Activated CD4-positive, alpha-beta T cell treated with anti-CD3 and anti-CD28 coated beads for 24 hours (primary cell): ENCODE results near the gene MEGF6.

Experiments
- DNase-seq, 2 donors: peaks; one replicate each; pipeline ENCODE4 v3.0.0-alpha.2; 2020; ENCODE audit warnings: low read depth in 2 of 2

MEGF6 gene

DNA sequence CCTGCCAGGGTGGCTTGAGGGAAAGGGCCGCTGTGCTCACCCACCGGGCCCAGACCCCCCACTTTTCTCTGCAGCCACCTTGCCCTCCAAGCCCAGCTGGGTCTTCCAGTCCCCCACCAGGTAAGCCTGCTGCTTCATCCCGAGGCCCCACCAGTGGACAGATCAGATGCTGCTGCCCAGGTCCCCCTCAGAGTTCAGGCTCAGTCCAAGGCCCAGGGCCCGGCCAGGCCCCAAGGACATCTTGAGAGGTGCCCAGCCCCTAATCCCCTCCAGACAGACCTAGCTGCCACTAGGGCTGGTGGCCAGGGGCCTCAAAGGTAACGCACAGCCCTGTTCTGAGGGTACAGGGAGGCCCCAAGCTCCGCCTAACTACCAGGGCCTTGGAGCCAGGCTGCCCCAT lies 58.6 kb downstream of the MEGF6 start:
- no peak for DNase-seq

DNA sequence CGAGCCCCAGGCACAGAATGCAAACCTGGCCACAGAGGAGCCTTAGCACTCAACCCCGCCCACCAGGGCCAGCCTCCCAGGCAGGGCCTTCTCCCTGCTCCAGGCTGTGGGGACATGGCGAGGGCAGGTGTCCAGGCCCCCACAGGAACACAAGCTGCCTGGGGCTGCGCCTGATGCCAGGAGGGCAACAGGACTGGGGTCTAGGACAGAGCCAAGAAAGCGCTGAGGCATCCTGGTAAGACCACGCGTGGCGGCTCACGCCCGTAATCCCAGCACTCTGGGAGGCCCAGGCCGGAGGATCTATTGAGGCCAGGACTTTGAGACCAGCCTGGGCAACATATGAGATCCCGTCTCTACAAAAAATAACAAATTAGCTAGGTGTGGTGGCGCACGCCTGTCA lies 59.1 kb downstream of the MEGF6 start:
- DNase-seq: no peak

DNA sequence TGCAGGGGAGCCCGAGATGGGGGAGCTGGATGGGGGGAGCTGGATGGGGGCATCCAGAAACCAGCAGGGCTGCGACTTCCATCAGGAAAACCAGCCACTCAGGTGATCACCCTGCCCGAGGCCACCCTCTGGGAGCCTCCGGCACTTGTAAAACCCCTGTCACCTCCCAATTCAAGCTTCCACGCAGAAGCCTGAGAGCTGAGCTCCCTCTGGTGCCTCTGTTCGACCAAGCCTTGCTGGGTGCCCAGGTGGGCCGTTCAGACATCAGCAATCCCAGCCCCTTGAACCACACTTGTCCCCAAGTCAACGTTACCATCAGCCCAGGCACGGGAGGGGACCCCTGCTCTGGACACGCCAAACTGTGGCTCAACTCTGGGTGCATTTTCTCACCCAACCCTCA lies 59.6 kb downstream of the MEGF6 start:
- DNase-seq: no peak

DNA sequence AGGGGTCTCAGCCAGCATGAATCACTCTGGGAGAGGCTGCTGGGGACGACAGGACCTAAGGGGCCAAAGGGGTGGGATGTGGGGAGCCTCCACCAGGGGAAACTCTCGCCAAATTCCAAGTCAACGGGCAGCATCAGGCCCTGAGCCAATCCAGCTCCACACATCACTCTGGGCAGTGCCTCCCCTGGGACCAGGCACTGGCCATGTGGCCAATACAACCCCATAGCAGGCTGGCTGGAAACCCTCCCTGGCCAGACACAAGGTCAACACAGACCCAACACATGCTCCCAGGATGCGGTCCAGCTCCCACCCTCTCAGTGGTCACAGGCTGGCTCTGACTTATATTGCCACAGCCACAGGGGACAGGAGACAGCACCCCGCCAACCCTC lies 60.0 kb downstream of the MEGF6 start:
- DNase-seq: no peak

DNA sequence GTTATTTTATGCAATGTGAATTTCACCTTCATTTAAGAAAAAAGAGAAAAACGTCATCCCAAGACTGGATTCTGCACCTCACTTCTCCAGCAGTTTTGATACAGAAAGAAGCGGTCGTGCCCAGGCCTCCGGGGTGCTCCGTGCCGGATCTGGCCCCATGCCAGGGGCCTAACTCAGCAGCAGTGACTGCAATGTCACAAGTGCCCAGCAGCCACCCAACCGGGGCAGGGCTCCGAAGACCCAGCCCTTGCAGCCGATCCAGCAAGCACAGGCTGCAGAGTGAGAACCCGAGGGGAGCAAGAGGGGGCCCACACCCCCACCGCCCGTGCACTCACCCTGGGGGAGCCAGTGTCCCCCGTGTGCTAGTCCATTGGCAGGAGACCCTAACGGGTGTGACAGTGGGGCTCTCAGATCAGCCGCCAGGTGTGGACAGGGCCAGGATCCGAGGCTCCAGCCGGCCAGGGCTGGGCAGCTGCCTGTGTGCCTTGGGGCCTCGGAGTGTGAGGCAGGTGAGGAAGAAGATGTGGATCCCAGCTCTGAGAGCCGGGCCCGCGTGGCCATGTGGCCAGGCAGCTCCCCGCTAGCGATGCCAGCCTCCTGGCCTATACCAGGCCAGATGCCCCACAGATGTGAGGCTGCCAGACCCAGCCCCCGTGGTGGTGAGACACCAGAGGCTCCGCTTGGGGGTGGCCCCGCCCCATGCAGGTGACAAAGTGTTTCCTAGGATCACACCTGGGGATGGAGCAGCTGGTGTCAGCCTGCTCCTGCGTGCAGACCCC lies 60.6 kb downstream of the MEGF6 start:
- DNase-seq: no peak

DNA sequence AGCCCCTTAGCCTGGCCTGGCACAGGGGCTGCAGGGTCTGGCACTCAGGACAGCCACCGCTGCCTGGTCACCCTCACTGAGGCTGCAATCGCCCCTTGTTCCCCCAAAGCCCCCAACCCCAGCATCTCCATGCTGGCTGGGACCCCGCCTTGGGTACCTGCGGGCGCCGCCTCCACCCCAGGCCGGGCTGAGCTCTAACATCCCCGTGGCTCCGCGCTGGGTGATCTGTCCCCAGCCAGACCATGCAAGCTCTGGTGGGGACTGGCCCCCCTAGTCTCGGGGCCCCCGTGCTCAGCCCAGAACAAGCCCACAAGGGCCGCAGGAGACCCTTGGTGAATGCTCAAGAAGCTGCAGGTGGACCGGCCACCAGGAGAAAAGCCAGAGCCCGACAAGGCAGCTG lies 62.4 kb downstream of the MEGF6 start:
- DNase-seq: no peak

DNA sequence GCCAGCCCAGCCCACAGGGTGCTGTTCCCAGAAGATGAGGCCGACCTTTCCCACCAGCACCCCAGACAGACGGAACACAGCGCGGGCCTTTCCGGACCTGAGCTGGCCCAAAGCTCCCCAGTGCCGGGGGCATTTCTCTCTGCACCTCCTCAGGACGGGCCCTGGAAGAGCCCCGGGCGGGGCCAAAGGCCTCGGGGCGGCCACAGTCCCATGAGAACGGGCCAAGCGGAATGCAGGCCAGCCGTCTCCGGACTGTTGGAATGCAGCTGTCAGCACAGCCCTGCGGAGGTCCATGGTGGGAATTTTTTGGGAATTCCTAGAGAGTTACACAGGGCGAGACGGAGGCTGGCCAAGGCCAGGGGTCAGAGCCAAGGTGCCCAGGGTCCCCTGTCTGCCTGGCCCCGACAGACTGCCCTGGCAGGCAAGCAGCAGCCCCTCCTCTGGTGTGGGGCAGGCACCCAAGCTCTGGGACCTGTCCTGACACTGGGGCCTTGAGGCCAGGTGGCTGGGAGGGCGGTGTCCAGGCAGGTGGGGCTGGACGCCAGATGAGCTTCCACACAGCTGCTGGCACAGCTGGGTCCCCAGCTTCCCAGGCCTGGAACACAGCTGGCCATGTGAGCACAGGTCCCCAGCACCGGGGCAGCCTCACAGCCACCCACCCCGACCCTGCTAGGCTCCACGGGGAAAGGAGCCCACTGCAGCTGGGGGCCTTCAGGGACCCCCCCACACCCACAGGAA lies 63.0 kb downstream of the MEGF6 start:
- no peak for DNase-seq

DNA sequence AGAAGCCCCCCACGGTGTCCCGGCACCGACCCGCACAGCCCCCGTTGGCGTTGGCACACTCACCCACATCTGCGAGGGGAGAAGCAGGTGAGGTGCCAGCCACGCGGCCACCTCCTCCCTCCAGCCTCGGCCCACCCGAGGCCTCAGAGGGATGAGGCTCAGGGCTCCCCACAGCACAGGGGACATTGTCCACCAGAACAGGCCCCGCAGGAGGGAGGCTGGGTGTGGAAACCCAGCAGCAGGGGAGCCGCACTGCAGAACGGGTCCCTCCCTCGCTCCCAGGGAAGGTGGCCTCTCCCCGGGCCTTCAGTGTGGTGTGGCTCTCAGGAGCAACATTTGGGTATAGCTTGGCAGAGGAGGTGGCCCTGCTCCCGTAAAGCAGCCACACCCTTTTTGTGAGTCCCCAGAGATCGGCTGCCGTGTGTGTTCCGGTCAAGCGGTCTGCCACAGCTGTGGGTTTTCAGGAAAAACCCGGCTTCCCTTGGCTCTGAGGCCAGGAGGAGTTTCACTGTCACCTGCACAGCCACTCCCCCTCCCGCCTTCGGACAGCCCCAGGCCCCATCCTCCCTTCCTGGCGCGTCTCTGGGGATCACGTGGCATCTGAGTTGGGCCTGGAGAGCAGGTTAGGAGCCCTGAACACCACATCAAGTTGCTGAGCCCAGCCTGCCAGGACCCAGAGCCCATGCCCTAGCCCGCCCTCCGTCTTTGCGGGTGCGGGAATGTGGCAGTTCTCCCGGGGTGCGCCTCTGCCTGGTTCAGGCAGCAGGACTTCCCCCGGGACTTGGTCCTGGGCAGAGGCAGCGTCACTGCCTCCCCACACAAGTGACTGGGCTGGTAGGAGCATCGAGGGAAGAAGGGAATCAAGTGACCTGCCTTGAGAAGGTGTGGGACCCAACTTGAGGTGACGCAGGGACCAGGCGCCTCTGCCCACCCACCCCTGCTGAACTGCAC lies 64.0 kb downstream of the MEGF6 start:
- no peak for DNase-seq

DNA sequence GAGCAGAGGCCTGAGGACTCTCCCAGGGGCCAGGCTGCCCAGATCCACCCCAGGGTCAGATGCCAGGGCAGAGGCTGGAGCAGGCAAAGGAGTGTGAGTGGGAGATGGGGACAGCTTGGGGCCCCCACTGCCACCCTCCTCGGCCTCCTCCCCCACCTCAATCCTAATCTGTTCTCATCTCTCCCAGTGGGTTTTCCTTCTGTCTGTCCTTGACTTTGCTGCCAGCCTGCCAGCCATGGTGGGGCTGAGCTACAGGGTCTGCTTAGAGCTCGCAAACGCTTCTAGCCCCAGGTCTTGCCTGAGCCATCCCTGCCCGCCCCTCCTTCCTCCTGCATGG lies 65.3 kb downstream of the MEGF6 start:
- no peak for DNase-seq

DNA sequence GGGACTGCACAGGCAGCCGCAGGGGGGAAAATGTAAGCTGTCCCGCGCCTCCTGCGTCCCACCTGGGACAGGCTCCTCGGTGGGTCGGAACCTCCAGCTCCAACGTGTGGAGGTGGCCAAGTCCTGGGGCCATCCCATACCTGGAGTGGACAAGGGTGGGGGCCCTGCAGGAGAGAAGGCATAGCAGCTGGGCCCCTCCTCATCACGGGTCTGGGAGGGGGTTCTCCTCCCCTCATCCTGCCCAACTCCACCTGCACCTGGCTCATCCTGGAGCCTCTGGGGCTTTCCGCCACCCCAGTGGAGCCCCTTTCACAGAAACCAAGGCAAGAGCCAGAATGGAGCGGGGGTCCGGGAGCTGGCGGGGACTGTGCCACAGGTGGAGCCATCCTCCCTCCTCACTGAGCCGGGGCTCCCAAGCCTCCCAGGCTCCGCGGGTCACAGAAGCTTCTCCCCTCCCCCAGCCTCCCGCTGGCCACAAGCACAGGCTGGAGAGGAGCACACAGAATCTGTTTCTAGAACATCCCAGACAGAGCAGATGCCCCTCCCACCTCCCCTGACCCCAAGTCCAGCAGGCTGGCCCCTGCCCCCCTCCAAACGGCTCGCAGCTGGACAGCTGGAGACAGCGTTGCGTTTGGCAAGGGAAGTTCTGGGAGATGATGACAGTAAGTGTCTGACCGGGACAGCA lies 65.8 kb downstream of the MEGF6 start:
- no peak for DNase-seq

DNA sequence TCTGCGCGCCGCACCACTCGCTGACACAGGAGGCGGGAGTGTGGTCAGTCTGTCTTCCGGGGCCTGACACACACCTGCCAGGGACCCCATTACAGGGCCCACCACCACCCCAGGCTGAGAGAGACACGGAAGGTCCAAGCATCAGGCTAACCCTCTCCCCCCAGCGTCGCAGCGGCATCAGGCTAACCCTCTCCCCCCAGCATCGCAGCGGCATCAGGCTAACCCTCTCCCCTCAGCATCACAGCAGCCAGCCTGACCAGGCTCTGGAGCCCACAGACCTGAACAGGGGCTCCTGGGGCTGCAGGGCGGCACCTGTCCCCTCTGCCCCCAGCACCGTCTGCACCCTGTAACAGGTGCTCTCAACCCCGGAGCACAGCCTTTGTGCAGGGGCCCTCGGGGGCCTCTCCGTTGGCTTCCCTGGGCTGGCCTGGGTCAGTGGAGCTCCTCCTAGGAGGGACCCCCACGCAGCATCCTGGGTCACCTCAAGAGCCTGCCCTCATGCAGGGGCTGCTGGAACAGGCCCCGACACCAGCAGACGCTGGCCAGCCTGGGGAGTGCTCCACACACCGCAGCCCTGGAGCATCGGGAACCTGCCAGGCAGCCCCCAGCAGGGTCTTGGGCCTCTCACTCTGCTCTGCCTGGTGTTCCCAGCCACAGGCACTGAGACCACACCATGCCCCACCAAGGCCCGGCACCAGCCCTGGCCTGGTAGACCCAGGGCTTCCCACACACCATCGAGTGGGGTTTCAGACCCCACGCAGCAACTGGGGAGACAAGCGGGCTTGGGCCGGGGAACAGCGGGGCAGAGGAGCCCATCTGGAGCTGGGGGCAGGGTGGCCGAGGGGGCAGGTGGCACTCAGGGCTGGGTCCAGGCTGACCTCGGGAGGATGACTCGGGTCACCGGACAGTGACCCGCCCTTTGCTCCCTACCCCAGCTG lies 67.0 kb downstream of the MEGF6 start:
- DNase-seq: no peak

DNA sequence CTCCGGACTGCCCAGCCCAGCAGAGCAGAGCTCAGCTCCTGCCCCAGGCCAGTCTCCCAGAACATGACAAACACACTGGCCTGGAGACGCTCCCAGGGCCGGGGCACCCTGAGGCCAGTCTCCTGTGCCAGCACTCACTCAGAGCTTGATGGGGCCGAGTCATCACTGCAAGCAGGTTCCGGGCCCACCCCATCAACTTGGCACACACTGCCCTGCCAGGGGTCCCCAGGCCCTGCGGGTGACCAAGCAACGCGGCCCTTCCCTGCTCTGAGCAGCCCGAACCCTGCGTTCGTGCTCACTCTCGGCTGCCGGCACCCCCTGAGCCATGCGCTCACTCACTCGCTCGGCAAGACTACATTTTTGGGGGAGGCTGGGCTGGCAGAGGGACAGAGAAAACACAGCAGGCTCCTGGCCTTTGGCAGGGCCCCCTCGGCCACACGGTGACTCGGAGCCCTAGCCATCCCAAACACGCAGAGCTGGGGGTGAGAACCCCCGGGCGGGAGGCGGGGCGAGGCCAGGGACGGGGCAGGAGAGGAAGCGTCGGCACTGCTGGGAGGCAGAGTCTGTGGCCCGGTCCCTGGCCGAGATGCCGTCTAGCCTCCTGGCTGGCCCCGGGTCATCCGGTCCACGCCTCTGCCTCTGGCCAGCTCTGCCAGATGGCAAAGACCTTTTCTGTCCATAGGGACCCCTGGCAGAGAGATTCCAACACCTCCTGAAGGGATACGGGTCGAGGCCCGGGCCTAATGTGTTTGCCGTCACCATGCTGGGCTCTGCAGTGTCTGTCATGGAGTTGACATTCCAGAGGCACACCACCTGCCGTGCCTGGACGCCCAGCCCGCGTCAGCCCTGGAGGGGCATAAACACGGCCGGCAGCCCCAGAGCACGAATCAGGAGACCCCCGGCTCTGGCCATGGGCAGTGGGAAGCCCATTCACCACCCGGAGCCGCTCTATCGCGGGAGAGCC lies 68.0 kb downstream of the MEGF6 start:
- no peak for DNase-seq

DNA sequence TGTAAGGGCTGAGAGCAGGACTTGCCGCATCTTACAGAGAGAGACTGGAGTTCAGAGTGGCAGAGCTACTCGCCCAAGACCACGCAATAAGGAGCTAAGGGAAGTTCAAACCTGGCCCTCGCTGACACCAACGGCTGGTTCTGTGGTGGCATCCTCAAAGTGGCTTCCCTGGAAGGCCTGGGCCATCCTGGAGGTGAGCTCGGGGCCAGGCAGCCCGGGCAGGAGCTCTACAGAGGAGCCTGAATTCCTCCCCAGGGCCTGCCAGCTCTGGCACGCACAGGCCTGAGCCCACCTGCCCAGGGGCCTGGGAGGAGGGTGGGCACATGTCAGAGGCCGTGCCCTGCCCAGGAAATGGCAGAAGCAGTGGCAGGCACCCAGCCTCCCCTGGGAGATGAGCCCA lies 68.6 kb downstream of the MEGF6 start:
- no peak for DNase-seq

DNA sequence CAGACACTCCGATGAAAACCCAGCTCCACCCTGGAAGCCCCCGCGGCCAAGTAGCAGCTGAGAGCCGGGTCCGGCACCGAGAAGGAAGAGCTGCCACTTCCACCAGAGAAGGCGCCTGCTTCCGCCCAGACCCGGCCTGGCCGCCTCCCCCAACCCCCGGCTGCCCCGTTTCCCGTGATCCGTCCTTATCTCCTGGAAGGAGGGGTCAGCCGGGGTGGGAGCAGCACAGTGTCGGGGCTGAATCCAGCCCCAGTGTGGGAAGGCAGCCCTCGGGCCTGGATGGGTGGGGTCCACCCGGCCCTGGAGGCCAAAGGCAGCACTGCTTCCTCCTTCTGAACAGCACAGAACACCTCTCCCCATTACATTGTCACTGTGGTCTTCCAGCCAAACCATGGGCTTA lies 69.4 kb downstream of the MEGF6 start:
- no peak for DNase-seq

DNA sequence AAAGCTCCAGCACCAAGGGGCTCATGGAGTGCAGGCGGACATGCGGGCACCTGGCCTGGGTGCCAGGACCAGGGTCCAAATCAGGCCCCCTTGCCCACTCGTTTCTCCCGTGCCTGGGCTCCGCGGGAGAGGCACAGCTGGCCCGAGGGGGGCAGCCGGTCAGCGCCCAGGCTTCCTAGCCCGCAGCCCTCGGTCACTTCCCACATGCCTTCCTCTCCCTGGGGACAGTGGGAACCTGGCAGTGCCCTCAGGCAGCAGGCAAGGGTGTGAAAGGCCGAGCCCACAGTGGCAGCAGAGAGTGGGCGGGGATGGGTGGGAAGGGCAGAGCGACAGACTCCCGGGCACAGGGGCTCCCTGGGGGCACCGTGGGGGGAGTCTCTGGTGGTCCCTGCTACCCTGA lies 69.8 kb downstream of the MEGF6 start:
- DNase-seq: no peak

DNA sequence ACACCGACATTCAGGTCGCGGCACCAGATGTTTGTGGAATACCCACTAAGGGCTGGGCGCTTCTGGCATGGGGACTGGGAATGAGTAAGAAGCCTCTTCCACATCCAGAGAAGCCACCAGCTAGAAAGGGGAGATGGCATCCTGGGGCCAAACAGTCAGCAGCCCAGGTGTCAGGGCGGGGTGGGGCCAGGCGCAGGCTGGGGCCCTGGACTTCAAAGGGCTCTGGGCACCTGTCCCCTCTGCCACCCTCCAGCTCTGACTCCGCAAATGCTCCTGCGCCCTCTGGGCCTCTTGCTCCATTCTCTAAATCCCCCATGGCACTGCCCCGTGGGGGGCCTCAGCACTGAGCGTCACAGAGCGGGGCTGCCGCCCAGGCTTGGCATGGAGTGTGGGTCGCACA lies 70.4 kb downstream of the MEGF6 start:
- no peak for DNase-seq

DNA sequence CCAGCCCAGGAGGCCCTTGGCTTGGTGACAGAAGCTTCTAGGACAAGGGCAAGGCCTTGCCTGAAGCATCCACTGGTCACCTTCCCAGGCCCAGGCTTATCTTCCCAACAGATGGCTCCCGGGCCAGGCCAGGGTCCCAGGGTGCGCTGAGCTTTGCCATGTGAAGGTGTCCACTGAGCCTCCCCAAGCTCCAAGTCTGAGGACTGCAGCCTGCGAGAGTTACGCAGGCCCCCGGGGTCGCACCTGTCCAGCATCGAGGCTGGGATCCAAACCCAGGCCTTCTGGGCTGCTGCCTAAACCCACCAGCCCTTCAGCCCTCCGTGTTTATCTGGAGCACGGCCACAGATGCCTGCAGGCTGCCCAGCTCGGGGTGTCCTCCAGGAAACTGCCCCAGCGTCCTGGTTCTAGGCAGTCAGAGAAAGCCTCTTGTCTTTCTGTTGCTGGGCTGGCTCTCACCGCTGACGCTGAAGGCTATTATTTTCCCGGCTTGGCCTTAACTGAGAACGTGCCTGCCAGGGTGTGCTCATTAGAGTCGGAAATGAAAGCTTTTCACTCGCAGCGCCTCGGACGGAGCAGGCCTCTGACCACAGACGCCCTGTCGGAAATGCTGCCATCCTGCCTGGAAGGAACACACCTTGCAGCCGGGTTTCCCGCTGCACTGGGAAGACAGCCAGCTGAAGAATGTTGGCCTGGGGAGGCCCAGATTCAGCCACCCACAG lies 71.4 kb downstream of the MEGF6 start:
- DNase-seq: no peak

DNA sequence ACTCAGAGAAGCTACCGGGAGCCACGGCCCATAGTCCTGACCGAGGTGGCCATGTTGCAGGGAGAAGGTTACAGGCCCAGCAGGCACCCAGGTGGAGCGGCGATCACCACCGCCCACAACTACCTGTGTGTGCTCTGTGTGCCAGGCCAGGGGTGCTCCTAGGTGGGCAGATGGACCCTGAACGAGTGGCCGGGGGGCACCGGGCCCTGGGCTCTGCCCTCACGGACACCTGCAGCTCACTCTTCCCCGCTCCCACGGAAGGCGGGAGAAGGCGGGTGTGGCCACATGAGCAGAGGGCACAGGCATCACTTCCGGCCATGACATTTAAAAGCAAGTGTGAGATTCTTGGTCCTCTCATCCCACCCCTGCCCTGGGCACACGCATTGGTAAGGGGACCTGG lies 73.9 kb downstream of the MEGF6 start:
- no peak for DNase-seq
